Erythroblast (primary cell): Measurements from ENCODE around the gene IP6K1.

Experiments
- GATA1 ChIP-seq: IDR thresholded peaks from 2 replicates; pipeline ENCODE4 v1.6.1; 2011; ENCODE audit warnings: low read depth, mild to moderate bottlenecking, control low read depth, low read length, moderate library complexity
- POLR2A ChIP-seq: IDR thresholded peaks from 2 replicates; pipeline ENCODE4 v1.6.1; 2011; ENCODE audit warnings: mild to moderate bottlenecking, low read length

DNA sequence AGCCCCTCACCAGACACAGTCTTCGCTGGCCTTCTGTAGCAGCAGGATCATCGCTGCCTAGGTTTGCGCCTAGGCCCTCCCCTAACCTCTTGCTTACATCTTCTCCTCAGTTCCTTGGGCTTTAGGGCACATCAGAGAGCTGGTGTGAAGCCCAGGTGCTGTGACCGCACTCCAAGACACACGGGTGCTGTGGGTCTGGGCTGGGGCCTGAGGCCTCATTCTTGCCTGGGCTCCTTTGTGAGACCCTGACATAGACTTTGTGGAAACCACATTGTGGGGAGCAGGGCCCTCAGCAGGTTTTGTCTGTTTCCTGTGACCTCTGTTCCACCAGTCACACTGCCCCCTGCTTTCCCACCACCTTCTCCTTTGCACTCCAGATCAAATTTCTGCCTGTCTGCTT is 74.9 kb downstream of the IP6K1 start:
- TF ChIP-seq POLR2A (no peak), GATA1 (no peak)
